Smooth muscle cell (in vitro differentiated cells): ENCODE results near the gene SLC28A2. TPM values are rescaled to one million over a fixed set of nuclear protein-coding genes. Genes with fewer than 3 reads are reported as not detected.

Source experiments
- DNase-seq: peaks from one replicate; lab custom pipeline; 2025; ENCODE audit not compliant: unreplicated experiment; lab: John Stamatoyannopoulos, UW
- H2AFZ ChIP-seq: fragments of 200-600 bp; sonication (generic); 2 replicates; pipeline ENCODE4 v1.6.0; 2016; ENCODE audit warnings: antibody characterized with exemption, low read depth, mild to moderate bottlenecking
- H3F3A ChIP-seq: fragments of 200-600 bp; sonication (generic); 2 replicates; pipeline ENCODE4 v1.6.0; 2017; ENCODE audit warnings: antibody characterized with exemption, low read depth
- H3K27ac ChIP-seq: fragments of 200-600 bp; sonication (generic); 2 replicates; pipeline ENCODE4 v1.5.1; 2016; ENCODE audit warnings: low read depth, mild to moderate bottlenecking
- H3K27me3 ChIP-seq: fragments of 200-600 bp; sonication (generic); 2 replicates; pipeline ENCODE4 v1.6.1; 2016; ENCODE audit warnings: low read depth, mild to moderate bottlenecking
- H3K36me3 ChIP-seq: fragments of 200-600 bp; sonication (generic); 2 replicates; pipeline ENCODE4 v1.5.1; 2016; ENCODE audit warnings: low read depth
- H3K4me1 ChIP-seq: fragments of 200-600 bp; sonication (generic); 2 replicates; pipeline ENCODE4 v1.5.1; 2016; ENCODE audit warnings: low read depth
- H3K4me2 ChIP-seq: fragments of 200-600 bp; sonication (generic); 2 replicates; pipeline ENCODE4 v1.6.0; 2016; ENCODE audit warnings: mild to moderate bottlenecking
- H3K4me3 ChIP-seq: fragments of 200-600 bp; sonication (generic); 2 replicates; pipeline ENCODE4 v1.5.1; 2016; ENCODE audit warnings: mild to moderate bottlenecking
- H3K79me2 ChIP-seq: fragments of 200-600 bp; sonication (generic); 2 replicates; pipeline ENCODE4 v1.6.0; 2016; ENCODE audit warnings: low read depth, mild to moderate bottlenecking
- H3K9ac ChIP-seq: fragments of 200-600 bp; sonication (generic); 2 replicates; pipeline ENCODE4 v1.6.0; 2016; ENCODE audit warnings: low read depth
- H3K9me3 ChIP-seq: fragments of 200-600 bp; sonication (generic); replicated peaks from 2 replicates; pipeline ENCODE4 v1.5.1; 2016; ENCODE audit warnings: low read depth
- H4K20me1 ChIP-seq: fragments of 200-600 bp; sonication (generic); 2 replicates; pipeline ENCODE4 v1.6.0; 2016; ENCODE audit warnings: low read depth
- WGBS: methylation state at CpG from one replicate; pipeline ENCODE4 v1.1.7; 2016; ENCODE audit warnings: low lambda C conversion rate; 5-methylcytosine and 5-hydroxymethylcytosine counted together
- polyA plus RNA-seq: library from polyadenylated mRNA; unstranded; fragments of >200 nt; fragmentation: Nextera tagmentation; extraction: Ambion mirVana; gene quantifications from 2 replicates; pipeline ENCODE4 v1.2.1, GENCODE V29; 2016
- total RNA-seq: library from RNA; depleted of rRNA; stranded (reverse); fragments of >200 nt; gene quantifications from 2 replicates; pipeline ENCODE4 v1.2.3, GENCODE V29; 2014
- TF ChIP-seq, protein P1 (sequence below): fragments of 200-600 bp; sonication (generic); IDR thresholded peaks from 2 replicates; pipeline ENCODE4 v1.5.1; 2017; ENCODE audit warnings: borderline replicate concordance, mild to moderate bottlenecking, antibody characterized with exemption; ENCODE audit not compliant: insufficient read depth, poor library complexity, severe bottlenecking

SLC28A2 gene, protein sequence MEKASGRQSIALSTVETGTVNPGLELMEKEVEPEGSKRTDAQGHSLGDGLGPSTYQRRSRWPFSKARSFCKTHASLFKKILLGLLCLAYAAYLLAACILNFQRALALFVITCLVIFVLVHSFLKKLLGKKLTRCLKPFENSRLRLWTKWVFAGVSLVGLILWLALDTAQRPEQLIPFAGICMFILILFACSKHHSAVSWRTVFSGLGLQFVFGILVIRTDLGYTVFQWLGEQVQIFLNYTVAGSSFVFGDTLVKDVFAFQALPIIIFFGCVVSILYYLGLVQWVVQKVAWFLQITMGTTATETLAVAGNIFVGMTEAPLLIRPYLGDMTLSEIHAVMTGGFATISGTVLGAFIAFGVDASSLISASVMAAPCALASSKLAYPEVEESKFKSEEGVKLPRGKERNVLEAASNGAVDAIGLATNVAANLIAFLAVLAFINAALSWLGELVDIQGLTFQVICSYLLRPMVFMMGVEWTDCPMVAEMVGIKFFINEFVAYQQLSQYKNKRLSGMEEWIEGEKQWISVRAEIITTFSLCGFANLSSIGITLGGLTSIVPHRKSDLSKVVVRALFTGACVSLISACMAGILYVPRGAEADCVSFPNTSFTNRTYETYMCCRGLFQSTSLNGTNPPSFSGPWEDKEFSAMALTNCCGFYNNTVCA
- not detected in 2 replicates for total RNA-seq
- not detected in 2 replicates for polyA plus RNA-seq

DNA sequence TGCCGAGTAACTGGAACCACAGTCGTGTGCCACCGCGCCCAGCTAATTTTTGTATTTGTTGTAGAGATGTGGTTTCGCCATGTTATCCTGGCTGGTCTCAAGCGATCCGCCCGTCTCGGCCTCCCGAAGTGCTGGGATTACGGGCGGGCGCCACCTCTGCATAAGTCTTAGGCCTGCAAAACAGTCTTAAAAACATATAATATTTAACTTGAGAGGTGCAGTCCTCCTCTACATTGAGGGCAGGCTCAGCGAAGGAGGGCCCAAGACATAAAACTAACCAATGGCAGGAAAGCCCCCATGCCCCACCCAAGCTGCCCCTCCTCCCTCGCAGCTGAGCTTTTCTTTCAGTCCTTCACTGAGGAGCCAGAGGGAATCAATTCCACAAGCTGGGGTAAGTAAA, at the start of gene SLC28A2:
Gene SLC28A2, plus strand, starts transcription at position 347 of the 400 bp plus-strand sequence. CDS start 982 bp downstream, outside the sequence.
- TF ChIP-seq, protein P1, sequence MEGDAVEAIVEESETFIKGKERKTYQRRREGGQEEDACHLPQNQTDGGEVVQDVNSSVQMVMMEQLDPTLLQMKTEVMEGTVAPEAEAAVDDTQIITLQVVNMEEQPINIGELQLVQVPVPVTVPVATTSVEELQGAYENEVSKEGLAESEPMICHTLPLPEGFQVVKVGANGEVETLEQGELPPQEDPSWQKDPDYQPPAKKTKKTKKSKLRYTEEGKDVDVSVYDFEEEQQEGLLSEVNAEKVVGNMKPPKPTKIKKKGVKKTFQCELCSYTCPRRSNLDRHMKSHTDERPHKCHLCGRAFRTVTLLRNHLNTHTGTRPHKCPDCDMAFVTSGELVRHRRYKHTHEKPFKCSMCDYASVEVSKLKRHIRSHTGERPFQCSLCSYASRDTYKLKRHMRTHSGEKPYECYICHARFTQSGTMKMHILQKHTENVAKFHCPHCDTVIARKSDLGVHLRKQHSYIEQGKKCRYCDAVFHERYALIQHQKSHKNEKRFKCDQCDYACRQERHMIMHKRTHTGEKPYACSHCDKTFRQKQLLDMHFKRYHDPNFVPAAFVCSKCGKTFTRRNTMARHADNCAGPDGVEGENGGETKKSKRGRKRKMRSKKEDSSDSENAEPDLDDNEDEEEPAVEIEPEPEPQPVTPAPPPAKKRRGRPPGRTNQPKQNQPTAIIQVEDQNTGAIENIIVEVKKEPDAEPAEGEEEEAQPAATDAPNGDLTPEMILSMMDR, result no peak
- Histone ChIP-seq H2AFZ (no peak within 1 kb of the TSS), H4K20me1 (no peaks in the 10 kb centered on the region), H3K9me3 (no peaks in the 10 kb centered on the region), H3K36me3 (no peaks in the 10 kb centered on the region), H3K4me2 (no peak within 1 kb of the TSS), H3K79me2 (no peaks in the 10 kb centered on the region), H3F3A (no peaks in the 10 kb centered on the region), H3K4me1 (no peaks in the 10 kb centered on the region), H3K4me3 (no peak within 1 kb of the TSS), H3K9ac (no peak within 1 kb of the TSS), H3K27me3 (no peaks in the 10 kb centered on the region), H3K27ac (no peak within 1 kb of the TSS)
- no peak for DNase-seq
- 94% methylated on average over 15 of the region's 15 CpGs for WGBS

DNA sequence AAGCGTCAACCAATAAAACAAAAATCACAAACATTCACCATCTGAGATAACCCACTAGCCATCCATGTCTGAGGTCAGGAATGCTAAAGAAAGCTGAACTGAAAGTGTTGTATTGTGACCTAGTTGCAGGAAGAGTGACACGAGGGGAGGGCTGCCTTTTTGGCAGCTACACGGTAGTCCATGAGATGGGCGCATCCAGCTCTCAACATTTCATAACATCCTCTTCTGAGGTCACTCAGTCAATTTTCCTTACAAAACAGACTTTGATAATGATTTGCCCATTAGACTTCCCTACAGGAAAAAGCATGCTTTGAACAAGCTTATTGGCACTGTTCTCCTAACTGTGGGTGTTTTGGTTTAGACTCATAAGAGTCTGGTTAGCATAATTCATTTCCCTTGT, 48.9 kb upstream of the SLC28A2 start:
- TF ChIP-seq, protein P1, result no peak
- Histone ChIP-seq H4K20me1 (no peaks in the 10 kb centered on the region), H3F3A (peaks cover 15% of the 10 kb centered on the region), H3K4me2 (no peak overlapping the region), H2AFZ (no peak overlapping the region), H3K4me3 (no peak overlapping the region), H3K4me1 (no peaks in the 10 kb centered on the region), H3K36me3 (no peaks in the 10 kb centered on the region), H3K27ac (no peak overlapping the region), H3K79me2 (no peaks in the 10 kb centered on the region), H3K9ac (no peak overlapping the region), H3K27me3 (peaks cover 9% of the 10 kb centered on the region), H3K9me3 (no peaks in the 10 kb centered on the region)
- 79% methylated on average over 4 of the region's 4 CpGs for WGBS
- no peak for DNase-seq

DNA sequence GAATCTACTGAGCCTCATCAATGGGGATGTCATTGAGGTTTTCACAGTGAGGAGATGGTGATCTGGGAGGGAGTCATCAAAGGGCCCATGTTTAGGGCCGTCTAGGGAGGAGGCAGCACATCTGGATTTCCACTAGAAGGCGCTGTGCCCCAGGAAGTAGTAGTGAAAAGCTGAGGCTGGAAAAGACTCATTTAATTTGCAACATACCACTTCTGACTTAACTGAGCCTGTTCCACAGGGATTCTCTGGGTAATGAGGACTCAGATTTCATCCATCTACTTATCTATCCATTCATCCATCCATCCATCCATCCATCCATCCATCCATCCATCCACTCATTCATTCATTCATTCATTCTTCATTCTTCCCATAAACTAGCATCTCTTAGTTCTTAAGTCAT, 46.8 kb upstream of the SLC28A2 start:
- no peak overlapping the region for H3K4me3 ChIP-seq
- no peaks in the 10 kb centered on the region for H3K9me3 ChIP-seq
- TF ChIP-seq, protein P1, result peak; percentile 85
- no peak for DNase-seq
- no peaks in the 10 kb centered on the region for H3K36me3 ChIP-seq
- H3K9ac ChIP-seq, result no peak overlapping the region
- 0% methylated on average over 2 of the region's 2 CpGs for WGBS
- H2AFZ ChIP-seq, result no peak overlapping the region
- no peaks in the 10 kb centered on the region for H3K4me1 ChIP-seq
- no peak overlapping the region for H3K4me2 ChIP-seq
- no peaks in the 10 kb centered on the region for H3K79me2 ChIP-seq
- H3F3A ChIP-seq, result peaks cover 9% of the 10 kb centered on the region
- H3K27ac ChIP-seq, result no peak overlapping the region
- peaks cover 13% of the 10 kb centered on the region for H3K27me3 ChIP-seq
- no peaks in the 10 kb centered on the region for H4K20me1 ChIP-seq
